ENCODE results near the gene VPS26A. TPM values are rescaled to one million over a fixed set of nuclear protein-coding genes. Genes with fewer than 3 reads are reported as not detected.
A peak's percentile ranks its signal among the peaks of the same experiment; 100 is the strongest.
"Not testable (repeated sequence)": the region's sequence is repeated elsewhere in the genome, so short reads cannot be mapped to it uniquely, and the experiment has no call there.

Gene VPS26A
- total RNA-seq, 2 experiments from 2014 or later: 38.9 to 39.5 TPM

- Mint-ChIP-seq H3K9me3 (no peaks in the 10 kb centered on the region), H3K36me3 (peaks cover 2% of the 10 kb centered on the region), H3K27ac (no peak overlapping the region), H3K4me1 (peaks cover 5% of the 10 kb centered on the region), H3K27me3 (no peaks in the 10 kb centered on the region), H3K4me3 (no peak overlapping the region)
- DNase-seq: no peak
Measured at GRCh38 chr10:69139961-69140360, 16.0 kb downstream of the VPS26A start.

- Mint-ChIP-seq H3K27me3 (no peaks in the 10 kb centered on the region), H3K4me3 (no peak overlapping the region), H3K36me3 (peaks cover 3% of the 10 kb centered on the region), H3K9me3 (no peaks in the 10 kb centered on the region), H3K27ac (no peak overlapping the region), H3K4me1 (peaks cover 5% of the 10 kb centered on the region)
- no peak for DNase-seq
Measured at GRCh38 chr10:69141304-69141703, 17.3 kb downstream of the VPS26A start.

- H3K27ac Mint-ChIP-seq, H3K9me3 Mint-ChIP-seq, H3K27me3 Mint-ChIP-seq, H3K36me3 Mint-ChIP-seq, DNase-seq, H3K4me3 Mint-ChIP-seq: not testable (repeated sequence)
- peaks cover 11% of the 10 kb centered on the region for H3K4me1 Mint-ChIP-seq
Measured at GRCh38 chr10:69142074-69142473, 18.1 kb downstream of the VPS26A start.

GRCh38 chr10:69142983-69143382 is 19.0 kb downstream of the VPS26A start:
- no peak overlapping the region for H3K27ac Mint-ChIP-seq
- no peak for DNase-seq
- no peak overlapping the region for H3K4me3 Mint-ChIP-seq
- peaks cover 3% of the 10 kb centered on the region for H3K36me3 Mint-ChIP-seq
- peaks cover 14% of the 10 kb centered on the region for H3K4me1 Mint-ChIP-seq
- no peaks in the 10 kb centered on the region for H3K9me3 Mint-ChIP-seq
- H3K27me3 Mint-ChIP-seq: no peaks in the 10 kb centered on the region

- no peaks in the 10 kb centered on the region for H3K9me3 Mint-ChIP-seq
- peaks cover 18% of the 10 kb centered on the region for H3K4me1 Mint-ChIP-seq
- H3K27me3 Mint-ChIP-seq: no peaks in the 10 kb centered on the region
- no peak for DNase-seq
- no peak overlapping the region for H3K4me3 Mint-ChIP-seq
- peaks cover 5% of the 10 kb centered on the region for H3K36me3 Mint-ChIP-seq
- H3K27ac Mint-ChIP-seq: no peak overlapping the region
Measured at GRCh38 chr10:69145329-69145728, 21.4 kb downstream of the VPS26A start.

- no peaks in the 10 kb centered on the region for H3K27me3 Mint-ChIP-seq
- H3K9me3 Mint-ChIP-seq: no peaks in the 10 kb centered on the region
- H3K27ac Mint-ChIP-seq: no peak overlapping the region
- peaks cover 6% of the 10 kb centered on the region for H3K36me3 Mint-ChIP-seq
- DNase-seq: no peak
- H3K4me1 Mint-ChIP-seq: peaks cover 18% of the 10 kb centered on the region
- H3K4me3 Mint-ChIP-seq: no peak overlapping the region
Measured at GRCh38 chr10:69145864-69146263, 21.9 kb downstream of the VPS26A start.

GRCh38 chr10:69146759-69147158 is 22.8 kb downstream of the VPS26A start:
- no peak for DNase-seq
- H3K4me1 Mint-ChIP-seq: peaks cover 19% of the 10 kb centered on the region

GRCh38 chr10:69151984-69152383 is 28.0 kb downstream of the VPS26A start:
- Mint-ChIP-seq H3K27me3 (no peaks in the 10 kb centered on the region), H3K4me1 (peaks cover 21% of the 10 kb centered on the region), H3K36me3 (peaks cover 3% of the 10 kb centered on the region), H3K4me3 (no peak overlapping the region), H3K27ac (no peak overlapping the region), H3K9me3 (no peaks in the 10 kb centered on the region)
- no peak for DNase-seq

More at GRCh38 chr10:69146759-69147158, 22.8 kb downstream of the VPS26A start:
- H3K9me3 Mint-ChIP-seq: no peaks in the 10 kb centered on the region
- H3K27ac Mint-ChIP-seq: no peak overlapping the region
- H3K36me3 Mint-ChIP-seq: peaks cover 6% of the 10 kb centered on the region
- H3K27me3 Mint-ChIP-seq: no peaks in the 10 kb centered on the region
- no peak overlapping the region for H3K4me3 Mint-ChIP-seq

GRCh38 chr10:69153227-69153626 is 29.2 kb downstream of the VPS26A start:
- H3K4me1 Mint-ChIP-seq: peaks cover 18% of the 10 kb centered on the region
- H3K4me3 Mint-ChIP-seq: no peak overlapping the region
- no peak overlapping the region for H3K27ac Mint-ChIP-seq
- H3K9me3 Mint-ChIP-seq: no peaks in the 10 kb centered on the region
- H3K27me3 Mint-ChIP-seq: no peaks in the 10 kb centered on the region
- DNase-seq: no peak
- peaks cover 3% of the 10 kb centered on the region for H3K36me3 Mint-ChIP-seq

GRCh38 chr10:69160809-69161241 is 36.8 kb downstream of the VPS26A start:
- H3K4me3 Mint-ChIP-seq: no peak overlapping the region
- H3K27ac Mint-ChIP-seq: no peak overlapping the region
- DNase-seq: no peak
- peaks cover 4% of the 10 kb centered on the region for H3K36me3 Mint-ChIP-seq
- H3K9me3 Mint-ChIP-seq: no peaks in the 10 kb centered on the region
- no peaks in the 10 kb centered on the region for H3K27me3 Mint-ChIP-seq
- H3K4me1 Mint-ChIP-seq: peaks cover 3% of the 10 kb centered on the region

- H3K4me3 Mint-ChIP-seq: no peak overlapping the region
- H3K27me3 Mint-ChIP-seq: no peaks in the 10 kb centered on the region
- H3K27ac Mint-ChIP-seq: no peak overlapping the region
- H3K36me3 Mint-ChIP-seq: peaks cover 1% of the 10 kb centered on the region
- DNase-seq: no peak
- peaks cover 3% of the 10 kb centered on the region for H3K4me1 Mint-ChIP-seq
- H3K9me3 Mint-ChIP-seq: no peaks in the 10 kb centered on the region
Measured at GRCh38 chr10:69168493-69168892, 44.5 kb downstream of the VPS26A start.

GRCh38 chr10:69172241-69172982 is 48.4 kb downstream of the VPS26A start:
- Mint-ChIP-seq H3K27me3 (no peaks in the 10 kb centered on the region), H3K36me3 (peaks cover 1% of the 10 kb centered on the region), H3K27ac (peak overlapping the region; percentile 66), H3K9me3 (no peaks in the 10 kb centered on the region), H3K4me3 (no peak overlapping the region), H3K4me1 (peaks cover 3% of the 10 kb centered on the region)
- no peak for DNase-seq

- peaks cover 15% of the 10 kb centered on the region for H3K4me1 Mint-ChIP-seq
- not testable (repeated sequence) for H3K27ac Mint-ChIP-seq, H3K27me3 Mint-ChIP-seq, H3K4me3 Mint-ChIP-seq, DNase-seq, H3K36me3 Mint-ChIP-seq, H3K9me3 Mint-ChIP-seq
Measured at GRCh38 chr10:69175326-69175725, 51.3 kb downstream of the VPS26A start.

GRCh38 chr10:69176823-69177222 is 52.8 kb downstream of the VPS26A start:
- no peaks in the 10 kb centered on the region for H3K27me3 Mint-ChIP-seq
- peaks cover 24% of the 10 kb centered on the region for H3K4me1 Mint-ChIP-seq
- no peak overlapping the region for H3K27ac Mint-ChIP-seq
- no peak for DNase-seq
- H3K36me3 Mint-ChIP-seq: peaks cover 2% of the 10 kb centered on the region
- H3K9me3 Mint-ChIP-seq: no peaks in the 10 kb centered on the region
- H3K4me3 Mint-ChIP-seq: no peak overlapping the region

GRCh38 chr10:69179089-69179742 is 55.2 kb downstream of the VPS26A start:
- H3K4me1 Mint-ChIP-seq: peaks cover 35% of the 10 kb centered on the region
- H3K4me3 Mint-ChIP-seq: peak overlapping the region; percentile 92
- peak overlapping the region; percentile 100 for H3K27ac Mint-ChIP-seq
- DNase-seq: peak; percentile 23
- peaks cover 6% of the 10 kb centered on the region for H3K36me3 Mint-ChIP-seq
- no peaks in the 10 kb centered on the region for H3K27me3 Mint-ChIP-seq
- H3K9me3 Mint-ChIP-seq: no peaks in the 10 kb centered on the region

All from activated naive CD8-positive, alpha-beta T cell treated with anti-CD3 and anti-CD28 coated beads for 36 hours (primary cell).